HepG2 (cell line): ENCODE results near the gene STS. TPM values are rescaled to one million over a fixed set of nuclear protein-coding genes. Genes with fewer than 3 reads are reported as not detected.
A peak's percentile ranks its signal among the peaks of the same experiment; 100 is the strongest.

Experiments used
- ATAC-seq: fragments of 200-7000 bp; cut with Tn5 transposase; 3 replicates; pipeline ENCODE4 v1.9.1; 2020; ENCODE audit warnings: mild to moderate bottlenecking, moderate library complexity
- BruUV-seq: library from RNA; stranded (reverse); fragments of 400-500 nt; replicated peaks from 2 replicates; lab custom pipeline; 2021; lab: Mats Ljungman, UMichigan
- CTCF ChIA-PET: fragments of 300-600 bp; formaldehyde crosslinking; extraction: SDS; loops from one replicate; lab custom pipeline; 2021; ENCODE audit warnings: low total read pairs, inconsistent platforms, low intra/inter-chr PET ratio; lab: Yijun Ruan, JAX
- POLR2A ChIA-PET: fragments of 350-600 bp; sonication (Branson Sonifier 250); formaldehyde crosslinking; loops from one replicate; lab custom pipeline; 2020; ENCODE audit warnings: antibody characterized with exemption, inconsistent platforms; lab: Yijun Ruan, JAX
- DNase-seq: peaks from one replicate; pipeline ENCODE4 v3.0.0-alpha.2; 2015; ENCODE audit warnings: low spot score
- FAIRE-seq: peaks from 3 replicates; lab custom pipeline; 2011; peaks lifted over from hg19 to GRCh38; lab: Jason Lieb, UNC
- H2AFZ ChIP-seq: one replicate; pipeline ENCODE4 v1.6.1; 2011; ENCODE audit warnings: low read length, inconsistent platforms
- H3K27ac ChIP-seq: fragments of 300-600 bp; 3 replicates; pipeline ENCODE4 v1.8.0; 2011; ENCODE audit warnings: mixed run types, mild to moderate bottlenecking, mixed read lengths, low read length, inconsistent platforms; ENCODE audit not compliant: insufficient read depth; ENCODE audit errors: extremely low read length
- H3K27me3 ChIP-seq, 2 experiments: fragments of 200-600 bp in 1 of 2; 2 replicates in 1 of 2; 3 replicates in 1 of 2; pipeline versions ENCODE4 v1.6.0 to v1.8.0; 2011; ENCODE audit warnings: low read length in 2 of 2, mild to moderate bottlenecking in 2 of 2, moderate library complexity in 2 of 2, inconsistent platforms in 1 of 2; ENCODE audit not compliant: insufficient read depth in 2 of 2, control insufficient read depth in 1 of 2
- H3K36me3 ChIP-seq, 2 experiments: fragments of 200-600 bp in 1 of 2; replicated peaks in 1 of 2; 2 replicates in 1 of 2; 3 replicates in 1 of 2; pipeline versions ENCODE4 v1.5.1 to v1.8.0; 2011; ENCODE audit warnings: low read length in 2 of 2, inconsistent platforms in 1 of 2; ENCODE audit not compliant: insufficient read depth in 2 of 2, control insufficient read depth in 1 of 2
- H3K4me1 ChIP-seq: 2 replicates; pipeline ENCODE4 v1.5.1; 2012; ENCODE audit warnings: low read length, inconsistent platforms; ENCODE audit not compliant: insufficient read depth
- H3K4me2 ChIP-seq: 2 replicates; pipeline ENCODE4 v1.6.0; 2011; ENCODE audit warnings: low read depth, low read length, inconsistent platforms
- H3K4me3 ChIP-seq, 3 experiments: fragments of 200-600 bp in 1 of 3; sonication (generic), shearing (Covaris generic) in 1 of 3; replicated peaks in 1 of 3; 2 replicates each; pipeline ENCODE4 v1.5.1; 2011 to 2016; ENCODE audit warnings: low read length in 3 of 3, inconsistent platforms in 2 of 3, low read depth in 2 of 3, mild to moderate bottlenecking in 2 of 3, control low read depth in 1 of 3, mixed read lengths in 1 of 3; ENCODE audit not compliant: insufficient read depth in 1 of 3
- H3K79me2 ChIP-seq: one replicate; pipeline ENCODE4 v1.6.1; 2011; ENCODE audit warnings: low read length, inconsistent platforms; ENCODE audit not compliant: insufficient read depth
- H3K9ac ChIP-seq: 2 replicates; pipeline ENCODE4 v1.6.0; 2011; ENCODE audit warnings: mild to moderate bottlenecking, low read depth, low read length, inconsistent platforms; ENCODE audit not compliant: insufficient read depth
- H3K9me3 ChIP-seq: 2 replicates; pipeline ENCODE4 v1.5.1; 2012; ENCODE audit warnings: mild to moderate bottlenecking, low read length
- H4K20me1 ChIP-seq: 2 replicates; pipeline ENCODE4 v1.6.0; 2011; ENCODE audit warnings: inconsistent platforms, mild to moderate bottlenecking, low read length, moderate library complexity; ENCODE audit not compliant: insufficient read depth
- CSRNP2 ChIP-seq: sonication (generic); formaldehyde crosslinking; conservative IDR thresholded peaks from 2 replicates; pipeline ENCODE4 v1.8.0; 2022; ENCODE audit warnings: low read depth, missing genetic modification reagents
- GRHL1 ChIP-seq: sonication (generic); formaldehyde crosslinking; conservative IDR thresholded peaks from 2 replicates; pipeline ENCODE4 v1.8.0; 2022; ENCODE audit warnings: missing genetic modification reagents
- HMG20B ChIP-seq: conservative IDR thresholded peaks from 2 replicates; pipeline ENCODE4 v1.6.1; 2016; ENCODE audit warnings: missing genetic modification reagents, missing compliant biosample characterization
- IKZF1 ChIP-seq: fragments of 450-650 bp; IDR thresholded peaks from 2 replicates; pipeline ENCODE4 v1.7.1; 2016
- ISX ChIP-seq: sonication (generic); formaldehyde crosslinking; conservative IDR thresholded peaks from 2 replicates; pipeline ENCODE4 v1.5.0; 2020; ENCODE audit warnings: missing genetic modification reagents
- MAFK ChIP-seq, 2 experiments: IDR thresholded peaks in 1 of 2; conservative IDR thresholded peaks in 1 of 2; 2 replicates each; pipeline ENCODE4 v1.6.1; 2011; ENCODE audit warnings: improper control_type of control experiment in 2 of 2, low read length in 2 of 2
- MAZ ChIP-seq, 2 experiments: sonication (generic) in 1 of 2; formaldehyde crosslinking in 1 of 2; IDR thresholded peaks; 2 replicates each; pipeline versions ENCODE4 v1.5.0 to v1.6.1; 2012 to 2020; ENCODE audit warnings: low read depth in 2 of 2, mild to moderate bottlenecking in 2 of 2, borderline replicate concordance in 1 of 2, improper control_type of control experiment in 1 of 2, low read length in 1 of 2, missing genetic modification reagents in 1 of 2, moderate library complexity in 1 of 2
- MED1 ChIP-seq: sonication (generic); formaldehyde crosslinking; IDR thresholded peaks from 2 replicates; pipeline ENCODE4 v1.4.0; 2020; ENCODE audit warnings: missing genetic modification reagents
- MEF2D ChIP-seq: sonication (generic); formaldehyde crosslinking; IDR thresholded peaks from 2 replicates; pipeline ENCODE4 v1.5.1; 2020; ENCODE audit warnings: mild to moderate bottlenecking, missing genetic modification reagents
- MYNN ChIP-seq: sonication (generic); formaldehyde crosslinking; IDR thresholded peaks from 2 replicates; pipeline ENCODE4 v1.4.0; 2020; ENCODE audit warnings: mild to moderate bottlenecking, low read depth, missing genetic modification reagents
- RBFOX2 ChIP-seq: fragments of 200-400 bp; formaldehyde crosslinking; IDR thresholded peaks from 2 replicates; pipeline ENCODE4 v1.6.1; 2017; ENCODE audit warnings: low read depth, mild to moderate bottlenecking, low read length
- RELA ChIP-seq: sonication (generic); formaldehyde crosslinking; IDR thresholded peaks from 2 replicates; pipeline ENCODE4 v1.4.0; 2020; ENCODE audit warnings: missing genetic modification reagents
- SP140L ChIP-seq: sonication (generic); formaldehyde crosslinking; IDR thresholded peaks from 2 replicates; pipeline ENCODE4 v1.4.0; 2020; ENCODE audit warnings: missing genetic modification reagents, borderline replicate concordance
- ZBTB21 ChIP-seq: sonication (generic); formaldehyde crosslinking; IDR thresholded peaks from 2 replicates; pipeline ENCODE4 v1.4.0; 2020; ENCODE audit warnings: missing genetic modification reagents
- ZBTB7A ChIP-seq: sonication (generic); formaldehyde crosslinking; IDR thresholded peaks from 2 replicates; pipeline ENCODE4 v1.8.0; 2022; ENCODE audit warnings: mild to moderate bottlenecking, missing genetic modification reagents
- ZNF446 ChIP-seq: sonication (generic); formaldehyde crosslinking; IDR thresholded peaks from 2 replicates; pipeline ENCODE4 v1.5.0; 2020; ENCODE audit warnings: mild to moderate bottlenecking, missing genetic modification reagents
- ZNF644 ChIP-seq: IDR thresholded peaks from 2 replicates; pipeline ENCODE4 v1.6.1; 2016; ENCODE audit warnings: low read depth
- ZNF772 ChIP-seq: sonication (generic); formaldehyde crosslinking; IDR thresholded peaks from 2 replicates; pipeline ENCODE4 v1.5.0; 2020; ENCODE audit warnings: mild to moderate bottlenecking, missing genetic modification reagents
- WGBS: methylation state at CpG from one replicate; pipeline ENCODE4 v1.1.6; 2017; ENCODE audit warnings: low lambda C conversion rate; 5-methylcytosine and 5-hydroxymethylcytosine counted together
- in situ Hi-C: cut with HindIII; loops from 2 replicates; pipeline ENCODE4 v1.10.0; 2017; ENCODE audit warnings: low pct_unique_long_range_greater_than_20kb; ENCODE audit not compliant: extremely low pct_ligation_motif_present
- intact Hi-C: fragments of 100-400 bp; cut with micrococcal nuclease; formaldehyde crosslinking; loops from one replicate; pipeline ENCODE4 v1.10.0; 2022; ENCODE audit not compliant: unreplicated experiment
- polyA plus RNA-seq, 8 experiments: library from polyadenylated mRNA; depleted of rRNA in 3 of 8; stranded (reverse) in 7 of 8; unstranded in 1 of 8; fragments of >200 nt; fragmentation: Illumina TruSeq in 4 of 8; extraction: Trizol in 4 of 8; gene quantifications; 2 replicates each; pipeline versions ENCODE4 v1.2.1 to v1.2.3, GENCODE V29; 2011 to 2016; ENCODE audit warnings: low read depth in 4 of 8, missing spikeins in 1 of 8, mixed read lengths in 1 of 8; ENCODE audit not compliant: insufficient read depth in 1 of 8
- total RNA-seq, 5 experiments: library from RNA; depleted of rRNA; stranded (reverse); fragments of >200 nt; fragmentation: Illumina TruSeq; extraction: Trizol; gene quantifications; 2 replicates each; pipeline ENCODE4 v1.2.3, GENCODE V29; 2016; ENCODE audit warnings: low read depth in 1 of 5
- TF ChIP-seq, protein P1 (sequence below): IDR thresholded peaks from 2 replicates; pipeline ENCODE4 v1.6.1; 2018; ENCODE audit warnings: missing genetic modification reagents

The STS gene
- total and polyA plus RNA-seq, 2 of the 13 experiments (the other 11 are each of a cell fraction or from before 2014, with no cell fraction given), result 0.87 to 1.5 TPM

GRCh38 chrX:7146020-7146702 lies 1.4 kb upstream of the STS start:
- in situ Hi-C loops, result no loop called here
- intact Hi-C loops, result no loop called here
- H3K36me3 ChIP-seq, result no peaks in the 10 kb centered on the region
- TF ChIP-seq MYNN (no peak), ZNF772 (no peak), MAZ (IDR thresholded peaks at IDR 0.05; ENCODE audit: borderline replicate concordance, low read depth, low read length) (no peak), MAZ (CRISPR knock-in tag; IDR thresholded peaks at IDR 0.05; ENCODE audit: low read depth) (no peak), ZNF644 (CRISPR knock-in tag) (no peak), CSRNP2 (no peak), RELA (CRISPR knock-in tag) (no peak), ISX (CRISPR knock-in tag) (no peak), GRHL1 (CRISPR knock-in tag) (no peak), MAFK (conservative IDR thresholded peaks at IDR 0.05 in 1 of 2, IDR thresholded peaks at IDR 0.05 in 1 of 2; ENCODE audit: low read length in 2 of 2) (no peak), ZNF446 (CRISPR knock-in tag) (no peak), RBFOX2 (no peak), MED1 (CRISPR knock-in tag) (no peak), SP140L (no peak), IKZF1 (no peak), ZBTB7A (no peak), ZBTB21 (CRISPR knock-in tag) (no peak), MEF2D (no peak), HMG20B (CRISPR knock-in tag) (no peak)
- TF ChIP-seq, protein P1, sequence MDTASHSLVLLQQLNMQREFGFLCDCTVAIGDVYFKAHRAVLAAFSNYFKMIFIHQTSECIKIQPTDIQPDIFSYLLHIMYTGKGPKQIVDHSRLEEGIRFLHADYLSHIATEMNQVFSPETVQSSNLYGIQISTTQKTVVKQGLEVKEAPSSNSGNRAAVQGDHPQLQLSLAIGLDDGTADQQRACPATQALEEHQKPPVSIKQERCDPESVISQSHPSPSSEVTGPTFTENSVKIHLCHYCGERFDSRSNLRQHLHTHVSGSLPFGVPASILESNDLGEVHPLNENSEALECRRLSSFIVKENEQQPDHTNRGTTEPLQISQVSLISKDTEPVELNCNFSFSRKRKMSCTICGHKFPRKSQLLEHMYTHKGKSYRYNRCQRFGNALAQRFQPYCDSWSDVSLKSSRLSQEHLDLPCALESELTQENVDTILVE (CRISPR knock-in tag), result no peak
- no peak for DNase-seq
- no peak overlapping the region for H3K4me3 ChIP-seq
- ChIA-PET CTCF (no interaction called here), POLR2A (interaction anchor here (0.7 to 1.0 kb wide), 2 partner anchors 14 to 22 kb away, joined by 3 to 5 read pairs; no protein-coding TSS in a partner anchor)
- no peak overlapping the region for H3K9ac ChIP-seq
- H3K4me1 ChIP-seq, result peaks cover 19% of the 10 kb centered on the region
- H4K20me1 ChIP-seq, result no peaks in the 10 kb centered on the region
- H3K79me2 ChIP-seq, result peaks cover 4% of the 10 kb centered on the region
- no peaks in the 10 kb centered on the region; a peak in 1 of 5 replicates for H3K27me3 ChIP-seq
- no peak overlapping the region for H3K27ac ChIP-seq
- H3K4me2 ChIP-seq, result 0 out of 2 replicates have a peak overlapping the region, but pooled peaks have one; percentile 80
- TSS peak; percentile 51 for BruUV-seq
- no peak for ATAC-seq
- H3K9me3 ChIP-seq, result no peaks in the 10 kb centered on the region
- WGBS, result 93% methylated on average over 3 of the region's 3 CpGs
- H2AFZ ChIP-seq, result no peak overlapping the region
- FAIRE-seq, result no peak
